Mammary microvascular endothelial cell (primary cell): ENCODE measurements around the gene REG3G. TPM values are rescaled to one million over a fixed set of nuclear protein-coding genes. Genes with fewer than 3 reads are reported as not detected.

Experiments used
- total RNA-seq: library from RNA; depleted of rRNA; stranded (reverse); fragments of >200 nt; gene quantifications from 2 replicates; pipeline ENCODE4 v1.2.3, GENCODE V29; 2015

Gene REG3G
- total RNA-seq, result not detected in 2 replicates

GRCh38 chr2:79025421-79025820 lies at the start of gene REG3G:
Gene REG3G (plus strand): TSS chr2:79025702. CDS start chr2:79026094, 392 bp downstream.

Other genes starting within 250 kb of the REG3G start
- gene REG1B, start 62.3 kb downstream of the REG3G start, total RNA-seq, result not detected in 2 replicates
- not detected in 2 replicates for gene REG1A, start 94.8 kb downstream of the REG3G start, total RNA-seq
- not detected in 2 replicates for gene REG3A, start 134.1 kb downstream of the REG3G start, total RNA-seq